Glomerular endothelial cell (primary cell): Measurements from ENCODE around the gene FAM216B. TPM values are rescaled to one million over a fixed set of nuclear protein-coding genes. Genes with fewer than 3 reads are reported as not detected.

ENCODE experiments used
- DNase-seq: peaks from one replicate; pipeline ENCODE4 v3.0.0-alpha.2; 2011; ENCODE audit warnings: low read depth, low spot score; ENCODE audit errors: extremely low read depth
- total RNA-seq: library from RNA; depleted of rRNA; stranded (reverse); fragments of >200 nt; gene quantifications from 2 replicates; pipeline ENCODE4 v1.2.3, GENCODE V29; 2015

Gene FAM216B
- total RNA-seq, 1 donor from 2014 or later = not detected

DNA sequence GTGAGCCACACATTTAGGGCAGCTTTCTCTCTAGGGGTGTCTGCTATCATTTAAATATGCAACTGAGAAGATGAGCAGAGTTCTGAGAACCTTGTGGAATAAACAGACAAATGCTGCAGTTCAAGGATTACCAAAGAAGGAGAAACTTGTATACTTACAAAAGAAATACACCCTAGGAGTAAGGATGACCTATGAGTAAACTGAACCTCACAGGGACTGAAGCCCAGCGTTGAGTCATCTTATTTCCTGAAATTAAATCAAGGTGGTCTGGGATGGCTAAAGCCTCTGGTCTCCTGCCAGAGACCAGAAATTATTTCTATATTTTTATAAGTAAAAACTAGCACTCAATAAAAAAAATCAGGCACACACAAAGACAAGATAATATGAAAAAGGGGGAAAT, 40.1 kb downstream of the FAM216B start:
- no peak for DNase-seq

DNA sequence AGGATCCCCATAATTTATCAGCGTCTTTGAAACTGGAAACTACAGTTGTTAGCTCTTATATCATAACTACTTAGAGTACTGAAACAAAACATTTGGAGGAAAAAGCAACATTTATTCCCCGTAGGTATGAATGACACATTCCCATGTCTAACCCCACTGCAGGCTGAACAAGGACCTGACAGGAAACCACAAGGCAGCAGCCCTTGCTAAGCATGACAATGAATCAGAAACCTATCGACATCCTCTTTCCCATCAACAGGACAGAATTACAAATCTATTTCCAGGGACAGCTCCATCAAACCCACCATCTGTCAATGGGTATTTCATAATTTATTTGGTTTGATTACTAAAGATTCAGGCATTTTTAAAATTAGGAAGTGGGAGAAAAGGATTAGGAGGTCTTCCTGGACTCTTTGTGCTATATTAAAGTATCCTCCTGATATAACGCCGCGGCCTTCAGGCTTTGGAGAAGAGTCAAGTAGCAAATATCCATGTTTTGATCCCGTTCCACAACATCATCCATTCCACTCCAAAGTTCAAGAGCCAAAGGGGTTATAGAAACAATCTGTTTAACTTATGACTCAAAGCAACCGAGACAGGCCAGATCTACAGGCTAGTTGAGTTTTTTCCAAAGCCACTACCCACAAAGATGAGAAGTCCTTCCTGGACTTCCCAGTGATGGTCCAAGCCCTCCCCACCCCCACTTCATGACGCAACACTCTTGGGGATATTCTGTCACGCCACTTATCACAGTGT, 51.1 kb downstream of the FAM216B start:
- DNase-seq = no peak

DNA sequence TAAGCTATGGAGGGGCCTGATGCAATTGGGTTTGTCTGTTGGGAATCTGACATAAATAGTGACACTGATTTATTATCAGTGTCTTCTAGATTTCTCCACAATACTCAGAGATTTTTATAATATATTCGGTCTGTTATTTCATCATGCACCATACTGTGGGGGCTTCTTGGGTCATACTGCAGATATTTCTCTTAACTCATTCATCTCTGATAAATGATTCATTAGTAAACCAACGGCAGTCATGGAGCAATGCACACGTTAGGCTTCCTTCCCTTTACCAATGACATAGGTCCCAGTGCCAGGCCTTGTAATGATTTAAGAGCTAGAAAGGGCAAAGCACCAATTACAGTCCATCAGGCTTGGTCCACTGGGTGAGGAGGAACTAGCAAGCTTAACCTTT, 53.6 kb downstream of the FAM216B start:
- no peak for DNase-seq

DNA sequence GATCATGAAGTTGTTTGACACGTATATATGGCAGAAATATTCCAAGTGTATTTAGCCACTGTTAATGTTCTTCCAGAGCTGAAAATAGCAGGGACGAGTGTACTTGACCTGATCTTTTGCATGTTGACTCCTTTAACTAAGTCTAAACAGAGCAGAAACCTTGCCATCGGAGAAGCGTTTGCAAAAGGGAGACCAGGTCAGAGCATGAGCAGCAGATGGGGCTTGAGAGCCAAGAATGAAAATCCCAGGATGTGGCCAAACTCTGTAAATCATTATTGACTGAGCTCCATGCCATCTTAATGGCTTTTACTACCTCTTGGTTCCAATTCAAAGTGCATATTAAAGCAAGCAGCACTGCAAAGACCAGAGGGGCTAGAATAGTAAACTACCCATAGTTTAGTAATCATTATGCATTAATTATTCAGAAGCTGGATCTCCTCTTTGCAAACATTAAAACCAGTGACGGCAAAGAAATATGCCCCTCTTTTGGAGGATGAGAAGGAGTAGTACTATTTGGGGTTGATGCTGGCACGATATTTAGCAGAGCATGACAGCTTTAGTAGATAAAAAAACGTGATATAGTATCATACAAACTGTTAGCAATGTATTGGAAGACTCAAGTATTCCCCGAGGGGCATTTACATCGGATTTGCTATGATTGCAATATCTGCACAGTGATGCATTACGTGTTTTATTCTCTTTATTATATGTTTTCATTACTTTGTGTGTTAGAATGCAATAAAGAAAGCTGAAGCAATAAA, 55.7 kb downstream of the FAM216B start:
- no peak for DNase-seq

Other genes with a start within 250 kb of the FAM216B start
- 0.29 TPM in 1 of 2 replicates, not detected in the other for gene TNFSF11, start 207.4 kb upstream of the FAM216B start, total RNA-seq
- gene EPSTI1, start 210.7 kb downstream of the FAM216B start, total RNA-seq = 3.4 and 17.9 TPM in 2 replicates
- gene DNAJC15, start 242.0 kb downstream of the FAM216B start, total RNA-seq = 5.3 and 17.8 TPM in 2 replicates